B cell (primary cell): ENCODE measurements around the gene ABCA7. TPM values are rescaled to one million over a fixed set of nuclear protein-coding genes. Genes with fewer than 3 reads are reported as not detected.

Experiments
- ATAC-seq: fragments of 200-7000 bp; cut with Tn5 transposase; one replicate; pipeline ENCODE4 v1.10.0; 2021; ENCODE audit warnings: low read depth, mild to moderate bottlenecking, moderate number of reproducible peaks, moderate library complexity
- CTCF ChIA-PET: fragments of 350-600 bp; sonication (Branson Sonifier 250); formaldehyde crosslinking; loops from one replicate; lab custom pipeline; 2021; ENCODE audit warnings: antibody characterized with exemption, inconsistent platforms; lab: Charles Lee
- POLR2A ChIA-PET: fragments of 350-600 bp; sonication (Branson Sonifier 250); formaldehyde crosslinking; loops from one replicate; lab custom pipeline; 2021; ENCODE audit warnings: antibody characterized with exemption; lab: Charles Lee
- DNase-seq: peaks from one replicate; pipeline ENCODE4 v3.0.0; 2013
- H2AFZ ChIP-seq: 2 replicates; pipeline ENCODE4 v1.6.1; 2012; ENCODE audit warnings: mild to moderate bottlenecking, low read depth, low read length; ENCODE audit not compliant: insufficient read depth, poor library complexity, severe bottlenecking
- H3K27ac ChIP-seq, 2 donors: 1 replicate in 1 of 2; 2 replicates in 1 of 2; pipeline ENCODE4 v1.5.1; 2012 to 2013; ENCODE audit warnings: low read length in 2 of 2, mild to moderate bottlenecking in 2 of 2, moderate library complexity in 1 of 2
- H3K27me3 ChIP-seq, 4 experiments: fragments of 200-600 bp in 1 of 4; sonication (generic) in 1 of 4; replicated peaks in 1 of 4; 1 replicate in 2 of 4; 2 replicates in 2 of 4; pipeline versions ENCODE4 v1.6.1 to v1.7.0; 2013 to 2016; ENCODE audit warnings: low read length in 3 of 4, mild to moderate bottlenecking in 2 of 4, mixed read lengths in 1 of 4, moderate library complexity in 1 of 4; ENCODE audit not compliant: insufficient read depth in 4 of 4, control insufficient read depth in 3 of 4; ENCODE audit errors: control extremely low read depth in 1 of 4
- H3K36me3 ChIP-seq, 2 experiments: replicated peaks in 1 of 2; 1 replicate in 1 of 2; 2 replicates in 1 of 2; pipeline versions ENCODE4 v1.6.1 to v1.7.1; 2013; ENCODE audit warnings: low read length in 1 of 2; ENCODE audit not compliant: insufficient read depth in 2 of 2, control insufficient read depth in 1 of 2; ENCODE audit errors: control extremely low read depth in 1 of 2, extremely low read depth in 1 of 2
- H3K4me1 ChIP-seq, 2 donors: fragments of 200-600 bp in 1 of 2; sonication (generic) in 1 of 2; 1 replicate in 1 of 2; 2 replicates in 1 of 2; pipeline versions ENCODE4 v1.5.1 to v1.6.1; 2013 to 2017; ENCODE audit warnings: low read length in 2 of 2; ENCODE audit not compliant: control insufficient read depth in 2 of 2, insufficient read depth in 2 of 2
- H3K4me2 ChIP-seq: replicated peaks from 2 replicates; pipeline ENCODE3; 2012; ENCODE audit warnings: mild to moderate bottlenecking, low read depth, low read length; ENCODE audit not compliant: poor library complexity, severe bottlenecking
- H3K4me3 ChIP-seq, 5 experiments: fragments of 200-600 bp in 1 of 5; sonication (generic) in 1 of 5; 1 replicate in 3 of 5; 2 replicates in 2 of 5; pipeline versions ENCODE4 v1.5.1 to v1.7.0; 2011 to 2016; ENCODE audit warnings: low read length in 4 of 5, mild to moderate bottlenecking in 4 of 5, low read depth in 2 of 5, control low read depth in 1 of 5, moderate library complexity in 1 of 5; ENCODE audit not compliant: insufficient read depth in 1 of 5; ENCODE audit errors: control extremely low read depth in 1 of 5, extremely low read depth in 1 of 5
- H3K79me2 ChIP-seq: fragments of 200-600 bp; sonication (generic); one replicate; pipeline ENCODE4 v1.6.0; 2016; ENCODE audit warnings: low read length; ENCODE audit not compliant: control insufficient read depth, insufficient read depth
- H3K9ac ChIP-seq: fragments of 200-600 bp; sonication (generic); 2 replicates; pipeline ENCODE4 v1.6.1; 2017; ENCODE audit warnings: mild to moderate bottlenecking, low read length, moderate library complexity
- H3K9me3 ChIP-seq, 3 donors: one replicate each; pipeline versions ENCODE4 v1.6.1 to v1.7.1; 2013; ENCODE audit warnings: low read length in 2 of 3; ENCODE audit not compliant: control insufficient read depth in 2 of 3, insufficient read depth in 1 of 3; ENCODE audit errors: control extremely low read depth in 1 of 3
- H4K20me1 ChIP-seq: 2 replicates; pipeline ENCODE4 v1.6.0; 2012; ENCODE audit warnings: mild to moderate bottlenecking, low read length; ENCODE audit not compliant: insufficient read depth, control insufficient read depth, poor library complexity, severe bottlenecking
- H3K27ac Mint-ChIP-seq: one replicate; pipeline ENCODE4 v1.8.0; 2021; ENCODE audit warnings: mixed read lengths
- H3K27me3 Mint-ChIP-seq: one replicate; pipeline ENCODE4 v1.8.0; 2021; ENCODE audit warnings: mixed read lengths
- H3K4me1 Mint-ChIP-seq: one replicate; pipeline ENCODE4 v1.8.0; 2021; ENCODE audit warnings: mixed read lengths
- H3K4me3 Mint-ChIP-seq: one replicate; pipeline ENCODE4 v1.8.0; 2021; ENCODE audit warnings: mixed read lengths
- H3K9me3 Mint-ChIP-seq: one replicate; pipeline ENCODE4 v1.8.0; 2022; ENCODE audit warnings: mixed read lengths; ENCODE audit not compliant: insufficient read depth
- CTCF ChIP-seq: fragments of 200-600 bp; IDR thresholded peaks from one replicate; pipeline ENCODE4 v1.8.0; 2022; ENCODE audit warnings: antibody characterized with exemption, mild to moderate bottlenecking
- EZH2 ChIP-seq: IDR thresholded peaks from 2 replicates; pipeline ENCODE4 v1.6.1; 2012; ENCODE audit warnings: borderline replicate concordance, low read depth, mild to moderate bottlenecking, moderate library complexity, low read length; ENCODE audit not compliant: insufficient read depth, poor library complexity, severe bottlenecking
- WGBS: methylation state at CpG from one replicate; pipeline ENCODE4 v1.1.5; 2013; ENCODE audit warnings: missing lambda C conversion rate; ENCODE audit not compliant: insufficient coverage; 5-methylcytosine and 5-hydroxymethylcytosine counted together
- intact Hi-C: fragments of 100-400 bp; cut with micrococcal nuclease; formaldehyde crosslinking; loops from one replicate; pipeline ENCODE4 v1.10.0; 2022
- polyA plus RNA-seq: library from polyadenylated mRNA; depleted of rRNA; stranded (reverse); fragments of >200 nt; gene quantifications from 2 replicates; pipeline ENCODE4 v1.2.3, GENCODE V29; 2012
- total RNA-seq, 2 donors: library from RNA; stranded (reverse); fragments of 120-200 nt in 1 of 2; gene quantifications; 1 replicate in 1 of 2; 2 replicates in 1 of 2; pipeline versions ENCODE4 v1.2.3 to v1.2.4, GENCODE V29; 2013 to 2022

The ABCA7 gene
- total and polyA plus RNA-seq, 2 donors (not counting 1 experiment from before 2014, with no cell fraction given) = 192 to 281 TPM

- no peak overlapping the region for H3K4me3 ChIP-seq
- POLR2A ChIA-PET = interaction anchor here (1.6 to 6.8 kb wide), 3 partner anchors 8 to 52 kb away, joined by 4 to 91 read pairs (median 11); partner anchors contain the start of gene CNN2
- Mint-ChIP-seq H3K4me3 (no peak overlapping the region), H3K4me1 (peaks cover 49% of the 10 kb centered on the region), H3K27me3 (no peaks in the 10 kb centered on the region), H3K9me3 (no peaks in the 10 kb centered on the region), H3K27ac (peak overlapping the region; percentile 99)
- no peak overlapping the region for H2AFZ ChIP-seq
- no peak for TF ChIP-seq CTCF
- no peak for TF ChIP-seq EZH2
- H4K20me1 ChIP-seq = peaks cover 50% of the 10 kb centered on the region
- peaks cover 0 to 42% of the 10 kb centered on the region in 2 experiments for H3K36me3 ChIP-seq
- ATAC-seq = no peak
- H3K4me2 ChIP-seq = peak overlapping the region; percentile 17
- peaks cover 28% of the 10 kb centered on the region for H3K79me2 ChIP-seq
- no peak overlapping the region for H3K9ac ChIP-seq
- CTCF ChIA-PET = interaction anchor here (1.2 to 4.5 kb wide), 4 partner anchors 9 to 30 kb away, joined by 4 to 35 read pairs (median 18); partner anchors contain the start of genes ARHGAP45, CNN2 and RNU6-2
- no peaks in the 10 kb centered on the region for H3K27me3 ChIP-seq
- H3K4me1 ChIP-seq = peaks cover 30 to 55% of the 10 kb centered on the region in 2 donors
- no peak overlapping the region for H3K27ac ChIP-seq
- intact Hi-C loops = no loop called here
- 80% methylated on average over 28 of the region's 29 CpGs for WGBS
- H3K9me3 ChIP-seq = no peaks in the 10 kb centered on the region
- no peak for DNase-seq
These were observed 3.8 kb upstream of the ABCA7 start for GRCh38 chr19:1035998-1036621.

- peak overlapping the region; percentile 5 for H3K9ac ChIP-seq
- no peak for DNase-seq
These were observed 2.3 kb upstream of the ABCA7 start for GRCh38 chr19:1037621-1038064.

More at GRCh38 chr19:1037621-1038064, 2.3 kb upstream of the ABCA7 start:
- Mint-ChIP-seq H3K4me3 (peak overlapping the region; percentile 87), H3K4me1 (peaks cover 51% of the 10 kb centered on the region), H3K27me3 (no peaks in the 10 kb centered on the region), H3K9me3 (no peaks in the 10 kb centered on the region), H3K27ac (peak overlapping the region; percentile 99)
- 19% methylated on average over 15 of the region's 22 CpGs for WGBS
- Histone ChIP-seq H4K20me1 (peaks cover 51% of the 10 kb centered on the region), H3K27ac (peak overlapping the region; percentile 81 to 92), H3K4me1 (peaks cover 39 to 66% of the 10 kb centered on the region in 2 donors), H3K36me3 (peaks cover 0 to 41% of the 10 kb centered on the region in 2 experiments), H3K27me3 (no peaks in the 10 kb centered on the region), H3K79me2 (peaks cover 35% of the 10 kb centered on the region), H3K4me3 (peak overlapping the region in 3 of 5 experiments; percentile 32 to 44 (median 33)), H2AFZ (no peak overlapping the region), H3K4me2 (peak overlapping the region; percentile 92), H3K9me3 (no peaks in the 10 kb centered on the region)
- ATAC-seq = peak; percentile 0
- ChIA-PET CTCF (interaction anchor here (0.6 to 4.5 kb wide), 12 partner anchors 9 to 207 kb away, joined by 3 to 35 read pairs (median 4); partner anchors contain the start of genes ARHGAP45, CNN2, GPX4 and RNU6-2), POLR2A (interaction anchor here (0.5 to 6.8 kb wide), 12 partner anchors 10 to 628 kb away, joined by 3 to 91 read pairs (median 4); partner anchors contain the start of genes ARHGAP45, CNN2, RNU6-2 and TMEM259)
- intact Hi-C loops = loop anchor here (2.0 kb wide), 3 partner anchors 31 to 57 kb away; partner anchors contain the start of gene POLR2E
- TF ChIP-seq EZH2 (no peak), CTCF (no peak)
